ENCODE measurements around the gene OR11L1. TPM values are rescaled to one million over a fixed set of nuclear protein-coding genes. Genes with fewer than 3 reads are reported as not detected.

Gene OR11L1
- total RNA-seq, result not detected

- TF ChIP-seq, protein P1, sequence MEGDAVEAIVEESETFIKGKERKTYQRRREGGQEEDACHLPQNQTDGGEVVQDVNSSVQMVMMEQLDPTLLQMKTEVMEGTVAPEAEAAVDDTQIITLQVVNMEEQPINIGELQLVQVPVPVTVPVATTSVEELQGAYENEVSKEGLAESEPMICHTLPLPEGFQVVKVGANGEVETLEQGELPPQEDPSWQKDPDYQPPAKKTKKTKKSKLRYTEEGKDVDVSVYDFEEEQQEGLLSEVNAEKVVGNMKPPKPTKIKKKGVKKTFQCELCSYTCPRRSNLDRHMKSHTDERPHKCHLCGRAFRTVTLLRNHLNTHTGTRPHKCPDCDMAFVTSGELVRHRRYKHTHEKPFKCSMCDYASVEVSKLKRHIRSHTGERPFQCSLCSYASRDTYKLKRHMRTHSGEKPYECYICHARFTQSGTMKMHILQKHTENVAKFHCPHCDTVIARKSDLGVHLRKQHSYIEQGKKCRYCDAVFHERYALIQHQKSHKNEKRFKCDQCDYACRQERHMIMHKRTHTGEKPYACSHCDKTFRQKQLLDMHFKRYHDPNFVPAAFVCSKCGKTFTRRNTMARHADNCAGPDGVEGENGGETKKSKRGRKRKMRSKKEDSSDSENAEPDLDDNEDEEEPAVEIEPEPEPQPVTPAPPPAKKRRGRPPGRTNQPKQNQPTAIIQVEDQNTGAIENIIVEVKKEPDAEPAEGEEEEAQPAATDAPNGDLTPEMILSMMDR (IDR thresholded peaks at IDR 0.05), result no peak
- no peak for DNase-seq (ENCODE audit: low spot score)
- no peak within 1 kb of the TSS for H3K4me3 ChIP-seq
- H3K27ac ChIP-seq, result no peak within 1 kb of the TSS
- no peaks in the 10 kb centered on the region for H3K27me3 ChIP-seq
- H3K36me3 ChIP-seq, result no peaks in the 10 kb centered on the region
- H3K9me3 ChIP-seq, result no peaks in the 10 kb centered on the region
- H3K4me1 ChIP-seq, result no peaks in the 10 kb centered on the region
Observed at GRCh38 chr1:247841796-247842195, at the start of gene OR11L1. Gene OR11L1, minus strand, starts transcription at chr1:247841896. Its CDS starts 0 bp downstream, at chr1:247841896.

DNA sequence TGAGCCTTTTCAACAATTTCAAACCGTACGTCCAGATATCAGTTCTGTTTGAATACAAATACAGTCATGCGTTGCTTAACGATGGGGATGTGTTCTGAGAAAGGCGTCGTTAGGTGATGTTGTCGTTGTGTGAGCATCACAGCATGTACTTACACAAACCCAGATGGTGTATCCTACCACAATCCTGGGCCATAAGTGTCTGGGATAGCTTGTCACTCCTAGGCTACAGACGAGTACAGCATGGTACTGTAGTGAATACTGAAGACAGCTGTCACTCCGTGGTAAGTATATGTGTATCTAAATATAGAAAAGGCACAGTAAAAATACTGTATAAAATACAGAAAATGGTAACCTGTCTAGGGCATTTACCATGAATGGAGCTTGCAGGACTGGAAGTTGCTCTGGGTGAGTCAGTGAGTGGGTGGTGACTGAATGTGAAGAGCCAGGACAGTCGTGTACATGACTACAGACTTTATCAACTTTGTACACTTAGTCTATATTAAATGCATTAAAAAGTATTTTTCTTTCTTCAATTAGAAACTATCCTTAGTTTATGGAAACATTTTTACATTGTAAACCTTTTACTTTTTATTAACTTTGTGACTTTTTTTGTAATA, 43.2 kb upstream of the OR11L1 start:
- TF ChIP-seq, protein P1 (IDR thresholded peaks at IDR 0.05), result no peak
- Histone ChIP-seq H3K9me3 (no peaks in the 10 kb centered on the region), H3K27me3 (no peaks in the 10 kb centered on the region), H3K4me1 (no peaks in the 10 kb centered on the region), H3K36me3 (no peaks in the 10 kb centered on the region), H3K27ac (no peak overlapping the region), H3K4me3 (no peak overlapping the region)
- DNase-seq (ENCODE audit: low spot score), result no peak

DNA sequence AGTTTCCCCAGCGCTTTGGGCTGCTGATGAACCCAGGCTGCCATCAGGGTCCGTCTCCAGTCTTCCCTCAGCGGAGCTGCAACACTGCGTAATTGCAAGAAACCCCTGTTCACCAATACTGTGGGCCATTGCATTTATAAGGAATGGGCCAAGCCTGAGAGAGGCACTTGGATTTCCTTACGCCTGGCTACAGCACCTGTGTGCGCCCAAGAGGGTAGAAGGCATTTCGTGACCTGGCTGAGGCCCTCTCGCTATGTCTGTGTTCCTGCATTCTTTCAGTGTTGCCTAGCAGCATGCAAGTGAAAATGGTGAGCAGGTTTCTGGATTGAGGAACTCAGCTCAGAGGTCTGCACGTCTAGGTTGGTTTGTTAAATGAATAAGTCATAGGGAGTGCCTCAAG, 41.6 kb upstream of the OR11L1 start:
- H3K27ac ChIP-seq, result no peak overlapping the region
- DNase-seq (ENCODE audit: low spot score), result no peak
- no peaks in the 10 kb centered on the region for H3K36me3 ChIP-seq
- TF ChIP-seq, protein P1 (IDR thresholded peaks at IDR 0.05), result no peak
- H3K9me3 ChIP-seq, result no peaks in the 10 kb centered on the region
- H3K27me3 ChIP-seq, result no peaks in the 10 kb centered on the region
- H3K4me3 ChIP-seq, result no peak overlapping the region
- no peaks in the 10 kb centered on the region for H3K4me1 ChIP-seq

- no peaks in the 10 kb centered on the region for H3K9me3 ChIP-seq
- no peak for DNase-seq (ENCODE audit: low spot score)
- TF ChIP-seq, protein P1 (IDR thresholded peaks at IDR 0.05), result no peak
- H3K27me3 ChIP-seq, result no peaks in the 10 kb centered on the region
- no peak overlapping the region for H3K4me3 ChIP-seq
- H3K4me1 ChIP-seq, result no peaks in the 10 kb centered on the region
- H3K36me3 ChIP-seq, result peaks cover 26% of the 10 kb centered on the region
- H3K27ac ChIP-seq, result no peak overlapping the region
Observed at GRCh38 chr1:247865416-247865815, 23.7 kb upstream of the OR11L1 start.

- no peaks in the 10 kb centered on the region for H3K4me1 ChIP-seq
- TF ChIP-seq, protein P1 (IDR thresholded peaks at IDR 0.05), result no peak
- H3K36me3 ChIP-seq, result peaks cover 19% of the 10 kb centered on the region
- H3K27ac ChIP-seq, result no peak overlapping the region
- DNase-seq (ENCODE audit: low spot score), result no peak
- H3K9me3 ChIP-seq, result no peaks in the 10 kb centered on the region
- no peak overlapping the region for H3K4me3 ChIP-seq
- H3K27me3 ChIP-seq, result no peaks in the 10 kb centered on the region
Observed at GRCh38 chr1:247864644-247865043, 22.9 kb upstream of the OR11L1 start.

GRCh38 chr1:247862756-247863155, 21.1 kb upstream of the OR11L1 start:
- Histone ChIP-seq H3K9me3 (no peaks in the 10 kb centered on the region), H3K36me3 (peaks cover 1% of the 10 kb centered on the region), H3K27ac (no peak overlapping the region), H3K4me3 (no peak overlapping the region), H3K4me1 (no peaks in the 10 kb centered on the region), H3K27me3 (no peaks in the 10 kb centered on the region)
- no peak for DNase-seq (ENCODE audit: low spot score)
- TF ChIP-seq, protein P1 (IDR thresholded peaks at IDR 0.05), result no peak

Measured in right atrium auricular region (tissue), 2 donors.